Gastroesophageal sphincter (tissue), 3 donors: ENCODE measurements around the gene PPP2R3B.

ENCODE experiments used
- POLR2A ChIP-seq, 2 donors: fragments of 450-650 bp; IDR thresholded peaks; one replicate each; pipeline ENCODE4 v1.6.1; 2017; ENCODE audit warnings: antibody characterized with exemption in 2 of 2, mild to moderate bottlenecking in 2 of 2, moderate library complexity in 1 of 2
- POLR2AphosphoS5 ChIP-seq: sonication (generic); formaldehyde crosslinking; IDR thresholded peaks from one replicate; pipeline ENCODE4 v1.6.1; 2017; ENCODE audit warnings: antibody characterized with exemption
- TF ChIP-seq, protein P1 (sequence below), 4 experiments: fragments of 200-600 bp in 2 of 4; fragments of 450-650 bp in 2 of 4; sonication (generic) in 1 of 4; IDR thresholded peaks; one replicate each; pipeline ENCODE4 v1.5.1; 2017 to 2019; ENCODE audit warnings: antibody characterized with exemption in 4 of 4, mild to moderate bottlenecking in 2 of 4, moderate library complexity in 2 of 4

DNA sequence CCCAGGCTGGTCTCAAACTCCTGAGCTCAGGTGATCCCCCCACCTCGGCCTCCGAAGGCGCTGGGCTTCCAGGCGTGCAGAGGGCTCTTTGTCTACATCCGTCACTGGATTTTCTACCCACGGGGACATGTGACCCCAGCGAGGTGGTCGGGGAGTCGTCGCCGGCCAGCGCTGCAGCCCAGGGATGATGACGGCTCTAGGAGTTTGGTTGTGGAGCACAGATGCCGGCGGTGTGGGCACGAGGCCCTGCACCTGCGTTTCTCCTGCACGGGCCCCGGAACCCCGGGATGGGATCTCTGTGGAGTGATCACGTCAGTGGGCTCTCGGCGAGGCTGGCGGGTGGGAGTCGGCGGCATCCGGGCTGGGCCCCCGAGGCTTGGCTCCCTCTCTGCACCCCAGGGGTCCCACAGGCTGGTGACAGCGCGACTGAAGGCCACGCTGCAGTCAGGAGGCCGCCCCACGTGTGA, 59.0 kb downstream of the PPP2R3B start:
- TF ChIP-seq, protein P1, sequence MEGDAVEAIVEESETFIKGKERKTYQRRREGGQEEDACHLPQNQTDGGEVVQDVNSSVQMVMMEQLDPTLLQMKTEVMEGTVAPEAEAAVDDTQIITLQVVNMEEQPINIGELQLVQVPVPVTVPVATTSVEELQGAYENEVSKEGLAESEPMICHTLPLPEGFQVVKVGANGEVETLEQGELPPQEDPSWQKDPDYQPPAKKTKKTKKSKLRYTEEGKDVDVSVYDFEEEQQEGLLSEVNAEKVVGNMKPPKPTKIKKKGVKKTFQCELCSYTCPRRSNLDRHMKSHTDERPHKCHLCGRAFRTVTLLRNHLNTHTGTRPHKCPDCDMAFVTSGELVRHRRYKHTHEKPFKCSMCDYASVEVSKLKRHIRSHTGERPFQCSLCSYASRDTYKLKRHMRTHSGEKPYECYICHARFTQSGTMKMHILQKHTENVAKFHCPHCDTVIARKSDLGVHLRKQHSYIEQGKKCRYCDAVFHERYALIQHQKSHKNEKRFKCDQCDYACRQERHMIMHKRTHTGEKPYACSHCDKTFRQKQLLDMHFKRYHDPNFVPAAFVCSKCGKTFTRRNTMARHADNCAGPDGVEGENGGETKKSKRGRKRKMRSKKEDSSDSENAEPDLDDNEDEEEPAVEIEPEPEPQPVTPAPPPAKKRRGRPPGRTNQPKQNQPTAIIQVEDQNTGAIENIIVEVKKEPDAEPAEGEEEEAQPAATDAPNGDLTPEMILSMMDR (IDR thresholded peaks at IDR 0.05), result no peak
- TF ChIP-seq POLR2A (IDR thresholded peaks at IDR 0.05) (no peak), POLR2AphosphoS5 (no peak)
